Astrocyte (in vitro differentiated cells and primary cell): ENCODE data around the gene IGSF23. TPM values are rescaled to one million over a fixed set of nuclear protein-coding genes. Genes with fewer than 3 reads are reported as not detected.
A peak's percentile ranks its signal among the peaks of the same experiment; 100 is the strongest.

Experiments used
- DNase-seq: peaks from one replicate; pipeline ENCODE4 v3.0.0-alpha.2; 2010; ENCODE audit warnings: low read depth
- FAIRE-seq: peaks from 2 replicates; lab custom pipeline; 2011; peaks lifted over from hg19 to GRCh38; lab: Jason Lieb, UNC
- H2AFZ ChIP-seq: 2 replicates; pipeline ENCODE4 v1.6.0; 2012; ENCODE audit warnings: low read depth, low read length, inconsistent platforms
- H3K27ac ChIP-seq: 2 replicates; pipeline ENCODE4 v1.5.1; 2011; ENCODE audit warnings: low read depth, low read length, inconsistent platforms
- H3K27me3 ChIP-seq: 2 replicates; pipeline ENCODE4 v1.6.0; 2011; ENCODE audit warnings: low read length, inconsistent platforms; ENCODE audit not compliant: insufficient read depth
- H3K36me3 ChIP-seq: 2 replicates; pipeline ENCODE4 v1.5.1; 2011; ENCODE audit warnings: low read length, inconsistent platforms; ENCODE audit not compliant: insufficient read depth
- H3K4me1 ChIP-seq: 2 replicates; pipeline ENCODE4 v1.5.1; 2011; ENCODE audit warnings: low read length, inconsistent platforms; ENCODE audit not compliant: insufficient read depth
- H3K4me2 ChIP-seq: 2 replicates; pipeline ENCODE4 v1.6.0; 2012; ENCODE audit warnings: low read length, inconsistent platforms
- H3K4me3 ChIP-seq: 2 replicates; pipeline ENCODE4 v1.5.1; 2011; ENCODE audit warnings: low read depth, mild to moderate bottlenecking, low read length, inconsistent platforms; ENCODE audit not compliant: insufficient read depth
- H3K79me2 ChIP-seq: 2 replicates; pipeline ENCODE4 v1.6.0; 2012; ENCODE audit warnings: mild to moderate bottlenecking, low read length, inconsistent platforms; ENCODE audit not compliant: insufficient read depth
- H3K9ac ChIP-seq: 2 replicates; pipeline ENCODE4 v1.6.0; 2012; ENCODE audit warnings: mild to moderate bottlenecking, low read length, inconsistent platforms
- H3K9me3 ChIP-seq: 2 replicates; pipeline ENCODE4 v1.5.1; 2012; ENCODE audit warnings: low read depth, mild to moderate bottlenecking, low read length, inconsistent platforms; ENCODE audit not compliant: insufficient read depth
- H4K20me1 ChIP-seq: 2 replicates; pipeline ENCODE4 v1.6.0; 2012; ENCODE audit warnings: low read length, inconsistent platforms; ENCODE audit not compliant: insufficient read depth
- H3K27ac Mint-ChIP-seq: one replicate; pipeline ENCODE4 v1.8.0; 2021; ENCODE audit warnings: mild to moderate bottlenecking, mixed read lengths; ENCODE audit not compliant: unreplicated experiment
- H3K27me3 Mint-ChIP-seq: one replicate; pipeline ENCODE4 v1.8.0; 2021; ENCODE audit warnings: low read depth, mixed read lengths; ENCODE audit not compliant: unreplicated experiment
- H3K36me3 Mint-ChIP-seq: one replicate; pipeline ENCODE4 v1.8.0; 2021; ENCODE audit warnings: low read depth, mixed read lengths; ENCODE audit not compliant: unreplicated experiment
- H3K4me1 Mint-ChIP-seq: one replicate; pipeline ENCODE4 v1.8.0; 2021; ENCODE audit warnings: low read depth, mixed read lengths; ENCODE audit not compliant: unreplicated experiment
- H3K4me3 Mint-ChIP-seq: one replicate; pipeline ENCODE4 v1.8.0; 2021; ENCODE audit warnings: mild to moderate bottlenecking, moderate library complexity, mixed read lengths; ENCODE audit not compliant: unreplicated experiment
- H3K9me3 Mint-ChIP-seq: one replicate; pipeline ENCODE4 v1.8.0; 2021; ENCODE audit warnings: mild to moderate bottlenecking, mixed read lengths; ENCODE audit not compliant: unreplicated experiment
- CTCF ChIP-seq: IDR thresholded peaks from 2 replicates; pipeline ENCODE4 v1.5.1; 2011; ENCODE audit warnings: low read depth, mild to moderate bottlenecking, inconsistent platforms, low read length, moderate library complexity; ENCODE audit not compliant: insufficient read depth
- EZH2 ChIP-seq: IDR thresholded peaks from 2 replicates; pipeline ENCODE4 v1.6.1; 2012; ENCODE audit warnings: mild to moderate bottlenecking, low read length, inconsistent platforms; ENCODE audit not compliant: insufficient read depth
- total RNA-seq: library from RNA; stranded (reverse); gene quantifications from 2 replicates; pipeline ENCODE4 v1.2.1, GENCODE V29; 2021

The IGSF23 gene
- total RNA-seq, 1 donor from 2014 or later = not detected

- H3K36me3 Mint-ChIP-seq = peaks cover 7% of the 10 kb centered on the region
- Histone ChIP-seq H3K9me3 (no peaks in the 10 kb centered on the region), H3K4me2 (peak within 1 kb of the TSS; percentile 99), H3K27ac (peak within 1 kb of the TSS; percentile 89), H3K36me3 (peaks cover 17% of the 10 kb centered on the region), H3K4me3 (peak within 1 kb of the TSS; percentile 94), H3K79me2 (peaks cover 47% of the 10 kb centered on the region), H3K27me3 (no peaks in the 10 kb centered on the region), H3K4me1 (peaks cover 21% of the 10 kb centered on the region), H2AFZ (peak within 1 kb of the TSS; percentile 99), H3K9ac (peak within 1 kb of the TSS; percentile 92), H4K20me1 (peaks cover 39% of the 10 kb centered on the region)
- H3K27ac Mint-ChIP-seq = peak within 1 kb of the TSS; percentile 84
- H3K9me3 Mint-ChIP-seq = no peaks in the 10 kb centered on the region
- peak within 1 kb of the TSS; percentile 92 for H3K4me3 Mint-ChIP-seq
- peaks cover 3% of the 10 kb centered on the region for H3K4me1 Mint-ChIP-seq
- no peak for TF ChIP-seq CTCF
- TF ChIP-seq EZH2 = no peak
- FAIRE-seq (no peak), DNase-seq (peak; percentile 58)
- peaks cover 5% of the 10 kb centered on the region for H3K27me3 Mint-ChIP-seq
Measured at GRCh38 chr19:44643605-44644401, 30.4 kb downstream of the IGSF23 start, which contains the start of gene PVR. Gene PVR (plus strand): TSS chr19:44643910. CDS start chr19:44644097, 187 bp downstream.

GRCh38 chr19:44644402-44645016 lies 31.1 kb downstream of the IGSF23 start:
- peak overlapping the region; percentile 84 for H3K27ac Mint-ChIP-seq
- peak overlapping the region; percentile 94 for H3K4me3 ChIP-seq
- FAIRE-seq (no peak), DNase-seq (peak; percentile 42)
- H3K36me3 Mint-ChIP-seq = peaks cover 7% of the 10 kb centered on the region
- peaks cover 3% of the 10 kb centered on the region for H3K4me1 Mint-ChIP-seq
- H3K9me3 Mint-ChIP-seq = no peaks in the 10 kb centered on the region
- peaks cover 46% of the 10 kb centered on the region for H4K20me1 ChIP-seq
- H2AFZ ChIP-seq = peak overlapping the region; percentile 99
- peak overlapping the region; percentile 92 for H3K4me3 Mint-ChIP-seq
- H3K9me3 ChIP-seq = no peaks in the 10 kb centered on the region
- peaks cover 4% of the 10 kb centered on the region for H3K27me3 Mint-ChIP-seq
- peak overlapping the region; percentile 92 for H3K9ac ChIP-seq
- H3K27ac ChIP-seq = peak overlapping the region; percentile 89
- H3K4me2 ChIP-seq = peak overlapping the region; percentile 99
- peaks cover 53% of the 10 kb centered on the region for H3K79me2 ChIP-seq
- H3K36me3 ChIP-seq = peaks cover 17% of the 10 kb centered on the region
- TF ChIP-seq CTCF (no peak), EZH2 (no peak)
- H3K27me3 ChIP-seq = no peaks in the 10 kb centered on the region
- H3K4me1 ChIP-seq = peaks cover 24% of the 10 kb centered on the region
